GM21717 (cell line): ENCODE data around the gene LYRM7.
"Not testable (repeated sequence)": the region's sequence is repeated elsewhere in the genome, so short reads cannot be mapped to it uniquely, and the experiment has no call there.

Source experiments
- ATAC-seq: cut with Tn5 transposase; IDR thresholded peaks from one replicate; pipeline ENCODE4 v1.9.1; 2021; ENCODE audit warnings: mild to moderate bottlenecking, moderate library complexity; ENCODE audit not compliant: unreplicated experiment

Gene LYRM7

DNA sequence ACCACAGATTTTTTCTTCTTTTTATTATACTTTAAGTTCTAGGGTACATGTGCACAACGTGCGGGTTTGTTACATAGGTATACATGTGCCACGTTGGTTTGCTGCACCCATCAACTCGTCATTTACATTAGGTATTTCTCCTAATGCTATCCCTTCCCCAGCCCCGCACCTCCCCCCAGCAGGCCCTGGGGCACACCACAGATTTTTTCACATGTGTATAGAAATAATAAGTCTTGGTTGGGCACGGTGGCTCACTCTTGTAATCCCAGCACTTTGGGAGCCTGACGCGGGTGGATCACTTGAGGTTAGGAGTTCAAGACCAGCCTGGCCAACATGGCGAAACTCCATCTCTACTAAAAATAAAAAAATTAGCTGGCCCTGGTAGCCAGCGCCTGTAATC lies 83.3 kb downstream of the LYRM7 start:
- ATAC-seq, result not testable (repeated sequence)

GRCh38 chr5:131254741-131255140 lies 84.0 kb downstream of the LYRM7 start:
- no peak for ATAC-seq
